Heart right ventricle (tissue), 16 donors: ENCODE data around the gene CHST2. TPM values are rescaled to one million over a fixed set of nuclear protein-coding genes. Genes with fewer than 3 reads are reported as not detected.
"Not testable (repeated sequence)": the region's sequence is repeated elsewhere in the genome, so short reads cannot be mapped to it uniquely, and the experiment has no call there.

Source experiments
- ATAC-seq, 8 donors: fragments of 200-7000 bp; cut with Tn5 transposase; one replicate each; pipeline ENCODE4 v1.9.1; 2020; ENCODE audit warnings: mild to moderate bottlenecking in 8 of 8, moderate library complexity in 8 of 8, moderate number of reproducible peaks in 1 of 8
- DNase-seq, 2 donors: peaks; one replicate each; pipeline ENCODE4 v3.0.0-alpha.2; 2020
- H3K27ac ChIP-seq, 10 donors: fragments of 200-600 bp; sonication (generic) in 2 of 10; one replicate each; pipeline versions ENCODE4 v1.5.0 to v1.8.0; 2020 to 2022; ENCODE audit warnings: mild to moderate bottlenecking in 3 of 10
- H3K27me3 ChIP-seq, 7 donors: fragments of 200-600 bp; one replicate each; pipeline ENCODE4 v1.8.0; 2021 to 2022; ENCODE audit warnings: mild to moderate bottlenecking in 2 of 7
- H3K36me3 ChIP-seq, 9 donors: fragments of 200-600 bp; sonication (generic) in 1 of 9; one replicate each; pipeline versions ENCODE4 v1.5.0 to v1.8.0; 2020 to 2022; ENCODE audit warnings: mild to moderate bottlenecking in 2 of 9
- H3K4me1 ChIP-seq, 9 donors: fragments of 200-600 bp; sonication (generic) in 1 of 9; one replicate each; pipeline versions ENCODE4 v1.5.0 to v1.8.0; 2020 to 2022; ENCODE audit warnings: mild to moderate bottlenecking in 4 of 9
- H3K4me3 ChIP-seq, 10 donors: fragments of 200-600 bp; sonication (generic) in 2 of 10; one replicate each; pipeline versions ENCODE4 v1.5.0 to v1.8.0; 2020 to 2022; ENCODE audit warnings: mild to moderate bottlenecking in 7 of 10, moderate library complexity in 2 of 10
- H3K9me3 ChIP-seq, 11 donors: fragments of 200-600 bp in 10 of 11; sonication (generic) in 2 of 11; one replicate each; pipeline versions ENCODE4 v1.5.0 to v1.8.0; 2013 to 2022; ENCODE audit warnings: mild to moderate bottlenecking in 2 of 11, control low read depth in 1 of 11, moderate library complexity in 1 of 11
- WGBS, 2 donors: extraction: QIAGEN DNeasy Blood & Tissue Kit; methylation state at CpG; one replicate each; pipeline ENCODE4 v1.1.7; 2013; ENCODE audit warnings: inconsistent platforms in 1 of 2; 5-methylcytosine and 5-hydroxymethylcytosine counted together
- intact Hi-C, 10 donors: fragments of 100-400 bp; cut with DNase I; formaldehyde crosslinking; loops; one replicate each; pipeline versions ENCODE4 v1.11.1 to v1.14.2; 2022
- polyA plus RNA-seq, 2 donors: library from polyadenylated mRNA; stranded (reverse); fragments of 200-250 nt; gene quantifications; one replicate each; pipeline ENCODE4 v1.2.3, GENCODE V29; 2013
- total RNA-seq, 10 donors: library from RNA; stranded (reverse); fragmentation: NEBNext Ultra II Directional in 3 of 10; extraction: Animal tissue kit (Norgen Biotek cat#: 25700) in 3 of 10; gene quantifications; one replicate each; pipeline versions ENCODE4 v1.2.1 to v1.2.4, GENCODE V29; 2021 to 2023
- TF ChIP-seq, protein P1 (sequence below), 9 donors: fragments of 200-600 bp; sonication (generic) in 2 of 9; IDR thresholded peaks; one replicate each; pipeline versions ENCODE4 v1.5.0 to v1.8.0; 2021 to 2022; ENCODE audit warnings: antibody characterized with exemption in 9 of 9, mild to moderate bottlenecking in 5 of 9, moderate library complexity in 1 of 9
- donor health status: Arrhythmogenic right ventricular cardiomyopathy.
- donor health status: ischemic (EF 13 %, LVEDD 7.1; RV severe dilation, severe dysfunction).
- donor health status: healthy with polysubstance abuse.
- donor health status: DM: no; HTN: yes; CAD: no.
- donor health status: DM: no; HTN: no; CAD: no.
- donor health status: ischemic (EF 25% LVEDD 6.9; RV normal size, moderate dysfunction).
- donor health status: ischemic (EF 25% LVEDD 5.7; RV mildly dilated, moderate dysfunction).
- donor health status: healthy.
- donor health status: DM: yes; HTN: yes; CAD: no.
- donor health status: Ischemic cardiomyopathy.
- donor health status: ischemic (EF 35%, LVEDD 5.7; RV mildly dilated, moderate dysfunction).
- donor health status: nonischemic (EF 11% LVEDD 7.7; RV severe dilation, severe dysfunction).
- donor health status: DM: yes; HTN: yes; CAD: no.
- donor health status: PGD.
- donor health status: ischemic (EF 29% LVEDD 5.4; RV normal size, mild dysfunction).
- donor health status: nonischemic (EF 23%, LVEDD 6.1; RV moderate dilation, normal function).

CHST2 gene
- total and polyA plus RNA-seq, 12 donors: 0.44 to 7.0 (median 1.7) TPM

DNA sequence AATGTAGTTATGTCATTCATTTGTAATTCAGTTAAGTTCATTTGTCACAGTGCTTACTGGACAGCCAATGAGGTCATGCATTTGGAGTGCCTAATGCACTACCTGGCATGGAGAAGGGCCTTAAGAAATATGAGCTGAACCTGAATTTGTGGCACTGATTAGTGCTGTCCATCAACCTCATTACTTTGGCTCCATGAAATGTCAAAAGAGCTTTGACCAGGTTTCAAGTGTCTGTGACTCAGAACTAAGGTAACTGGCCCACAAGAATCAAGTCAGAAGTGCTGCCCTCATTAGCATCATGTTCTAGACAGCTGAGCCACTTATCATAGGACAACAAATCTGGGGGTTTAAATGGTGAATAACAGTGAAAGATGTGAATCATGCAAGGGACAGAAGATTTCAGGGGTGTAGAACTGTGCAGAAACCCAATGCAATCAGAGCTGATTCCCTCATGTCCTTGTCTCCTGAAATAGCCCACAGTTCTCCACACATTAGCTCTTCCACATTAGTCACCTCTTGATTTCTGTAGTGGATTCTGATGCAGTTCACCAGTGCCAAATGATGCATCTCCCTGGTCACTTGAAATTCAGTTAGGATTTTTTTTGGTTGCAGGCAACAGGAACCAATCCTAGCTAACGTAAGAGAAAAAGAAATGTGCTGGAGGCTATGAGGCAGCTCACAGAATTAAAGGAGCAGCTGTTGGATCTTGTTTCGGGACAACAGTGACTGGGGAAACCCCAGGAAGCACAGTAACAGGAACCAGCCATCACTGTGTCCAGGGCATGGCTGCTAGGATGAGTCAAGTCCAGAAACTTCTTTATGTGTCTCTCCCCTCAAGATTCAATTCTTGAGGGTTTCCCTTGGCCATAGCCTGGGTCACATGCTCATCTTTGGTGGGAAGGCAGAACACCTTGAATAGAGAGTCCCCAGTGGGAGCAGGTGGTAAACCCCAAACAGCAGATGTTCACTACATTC lies 38.7 kb downstream of the CHST2 start:
- no peaks in the 10 kb centered on the region for H3K9me3 ChIP-seq
- ATAC-seq: peak in 3 of 8 donors; percentile 49 to 79 (median 53)
- TF ChIP-seq, protein P1, sequence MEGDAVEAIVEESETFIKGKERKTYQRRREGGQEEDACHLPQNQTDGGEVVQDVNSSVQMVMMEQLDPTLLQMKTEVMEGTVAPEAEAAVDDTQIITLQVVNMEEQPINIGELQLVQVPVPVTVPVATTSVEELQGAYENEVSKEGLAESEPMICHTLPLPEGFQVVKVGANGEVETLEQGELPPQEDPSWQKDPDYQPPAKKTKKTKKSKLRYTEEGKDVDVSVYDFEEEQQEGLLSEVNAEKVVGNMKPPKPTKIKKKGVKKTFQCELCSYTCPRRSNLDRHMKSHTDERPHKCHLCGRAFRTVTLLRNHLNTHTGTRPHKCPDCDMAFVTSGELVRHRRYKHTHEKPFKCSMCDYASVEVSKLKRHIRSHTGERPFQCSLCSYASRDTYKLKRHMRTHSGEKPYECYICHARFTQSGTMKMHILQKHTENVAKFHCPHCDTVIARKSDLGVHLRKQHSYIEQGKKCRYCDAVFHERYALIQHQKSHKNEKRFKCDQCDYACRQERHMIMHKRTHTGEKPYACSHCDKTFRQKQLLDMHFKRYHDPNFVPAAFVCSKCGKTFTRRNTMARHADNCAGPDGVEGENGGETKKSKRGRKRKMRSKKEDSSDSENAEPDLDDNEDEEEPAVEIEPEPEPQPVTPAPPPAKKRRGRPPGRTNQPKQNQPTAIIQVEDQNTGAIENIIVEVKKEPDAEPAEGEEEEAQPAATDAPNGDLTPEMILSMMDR (IDR thresholded peaks at IDR 0.05): no peak
- no peaks in the 10 kb centered on the region for H3K36me3 ChIP-seq
- no peak for DNase-seq
- H3K4me3 ChIP-seq: no peak overlapping the region
- WGBS, 2 donors: 26 to 34% methylated on average over 2 of the region's 2 CpGs
- H3K4me1 ChIP-seq: peaks cover 0 to 15% (median 0%) of the 10 kb centered on the region in 9 donors
- intact Hi-C loops: loop anchor here in 1 of 10 donors (10.0 kb wide), 1 partner anchor 64 kb away; no protein-coding TSS in a partner anchor
- H3K27ac ChIP-seq: no peak overlapping the region
- peaks cover 0 to 3% (median 0%) of the 10 kb centered on the region in 7 donors for H3K27me3 ChIP-seq

DNA sequence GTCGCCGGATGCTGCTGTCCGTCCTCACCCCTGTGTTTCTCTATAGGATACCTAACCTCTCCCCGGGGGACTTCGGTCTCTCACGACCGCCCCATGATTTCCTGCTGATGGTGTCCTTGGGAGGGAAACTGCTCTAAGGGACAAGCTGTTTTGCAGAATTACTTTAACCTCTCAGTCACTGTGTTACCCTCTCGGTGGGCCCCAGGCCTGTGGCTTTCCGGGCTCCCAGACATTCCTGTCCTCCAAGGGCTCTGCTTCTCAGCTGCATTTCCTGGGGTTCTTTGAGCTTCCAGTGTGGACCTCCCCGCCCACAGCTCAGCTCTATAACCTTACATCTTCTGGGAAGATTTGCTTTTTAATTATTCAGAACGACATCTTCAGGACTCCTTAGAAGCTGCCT lies 40.9 kb downstream of the CHST2 start:
- intact Hi-C loops: no loop called here
- no peaks in the 10 kb centered on the region for H3K36me3 ChIP-seq
- ATAC-seq (no peak), DNase-seq (no peak)
- H3K4me3 ChIP-seq: no peak overlapping the region
- peak overlapping the region in 1 of 10 donors; percentile 13 for H3K27ac ChIP-seq
- peaks cover 0 to 34% (median 0%) of the 10 kb centered on the region in 9 donors for H3K4me1 ChIP-seq
- peaks cover 0 to 3% (median 0%) of the 10 kb centered on the region in 7 donors for H3K27me3 ChIP-seq
- TF ChIP-seq, protein P1 (IDR thresholded peaks at IDR 0.05): no peak
- no peaks in the 10 kb centered on the region for H3K9me3 ChIP-seq
- 72 to 76% methylated on average over 11 of the region's 11 CpGs for WGBS, 2 donors

DNA sequence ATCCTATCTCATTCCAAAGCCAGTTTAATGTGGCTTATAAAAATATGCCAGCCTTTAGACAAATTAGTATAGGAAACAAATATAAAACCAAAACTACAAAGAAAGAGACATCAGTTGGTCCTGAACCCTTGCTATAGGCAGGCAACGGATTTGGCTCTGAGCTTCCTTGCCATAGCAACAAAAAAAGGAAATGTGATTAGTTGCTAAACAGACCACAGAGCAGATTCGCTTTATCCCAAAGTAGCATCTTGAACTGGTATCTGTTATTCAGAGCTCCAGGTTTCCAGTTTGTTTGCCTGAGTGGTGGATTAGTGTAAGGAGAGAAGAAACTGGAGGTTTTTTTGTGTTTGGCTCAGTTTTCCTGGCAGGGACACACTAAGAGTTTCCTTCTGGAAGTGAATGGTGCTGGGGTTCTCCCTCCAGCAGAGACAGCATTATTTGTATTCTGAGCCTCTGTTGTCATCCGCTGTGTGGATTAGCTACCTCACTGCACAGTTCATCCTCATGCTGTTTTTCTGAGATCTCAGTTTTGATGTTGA lies 44.1 kb downstream of the CHST2 start:
- 70 to 71% methylated on average over 3 of the region's 3 CpGs for WGBS, 2 donors
- H3K27ac ChIP-seq: peak overlapping the region in 1 of 10 donors; percentile 78

DNA sequence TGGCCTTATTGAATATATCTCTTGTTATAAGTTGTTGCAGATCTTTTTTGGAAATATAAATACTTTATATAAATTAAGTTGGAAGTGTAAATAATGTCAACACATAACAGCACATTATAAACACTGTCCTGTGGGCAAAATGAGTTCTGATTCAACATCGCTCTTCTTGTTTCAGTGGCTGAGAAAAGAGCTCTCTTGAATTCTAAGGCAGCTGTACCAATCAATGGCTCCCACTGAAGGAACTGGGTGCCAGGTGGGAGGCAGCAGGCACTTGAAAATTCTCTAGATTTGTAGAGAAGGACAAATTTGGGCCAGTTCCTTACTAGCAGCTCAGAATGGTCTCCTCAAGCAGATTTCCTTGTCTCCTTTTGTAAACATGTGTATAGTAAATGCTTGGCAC lies 45.6 kb downstream of the CHST2 start:
- H3K4me1 ChIP-seq: peaks cover 0 to 56% (median 0%) of the 10 kb centered on the region in 9 donors
- no peak for ATAC-seq
- H3K36me3 ChIP-seq: no peaks in the 10 kb centered on the region
- H3K9me3 ChIP-seq: no peaks in the 10 kb centered on the region
- intact Hi-C loops: no loop called here
- H3K27ac ChIP-seq: peak overlapping the region in 3 of 10 donors; percentile 3 to 84 (median 59)
- H3K4me3 ChIP-seq: no peak overlapping the region
- TF ChIP-seq, protein P1 (IDR thresholded peaks at IDR 0.05): no peak
- 95 to 97% methylated on average over 1 of the region's 1 CpG for WGBS, 2 donors
- DNase-seq: no peak
- peaks cover 0 to 3% (median 0%) of the 10 kb centered on the region in 7 donors for H3K27me3 ChIP-seq

More for the DNA sequence above, 44.1 kb downstream of the CHST2 start:
- TF ChIP-seq, protein P1 (IDR thresholded peaks at IDR 0.05): no peak
- Histone ChIP-seq H3K27me3 (peaks cover 0 to 3% (median 0%) of the 10 kb centered on the region in 7 donors), H3K4me3 (no peak overlapping the region), H3K4me1 (peaks cover 0 to 50% (median 0%) of the 10 kb centered on the region in 9 donors), H3K9me3 (no peaks in the 10 kb centered on the region), H3K36me3 (no peaks in the 10 kb centered on the region)
- ATAC-seq (peak in 1 of 8 donors; percentile 30), DNase-seq (no peak)
- intact Hi-C loops: no loop called here

DNA sequence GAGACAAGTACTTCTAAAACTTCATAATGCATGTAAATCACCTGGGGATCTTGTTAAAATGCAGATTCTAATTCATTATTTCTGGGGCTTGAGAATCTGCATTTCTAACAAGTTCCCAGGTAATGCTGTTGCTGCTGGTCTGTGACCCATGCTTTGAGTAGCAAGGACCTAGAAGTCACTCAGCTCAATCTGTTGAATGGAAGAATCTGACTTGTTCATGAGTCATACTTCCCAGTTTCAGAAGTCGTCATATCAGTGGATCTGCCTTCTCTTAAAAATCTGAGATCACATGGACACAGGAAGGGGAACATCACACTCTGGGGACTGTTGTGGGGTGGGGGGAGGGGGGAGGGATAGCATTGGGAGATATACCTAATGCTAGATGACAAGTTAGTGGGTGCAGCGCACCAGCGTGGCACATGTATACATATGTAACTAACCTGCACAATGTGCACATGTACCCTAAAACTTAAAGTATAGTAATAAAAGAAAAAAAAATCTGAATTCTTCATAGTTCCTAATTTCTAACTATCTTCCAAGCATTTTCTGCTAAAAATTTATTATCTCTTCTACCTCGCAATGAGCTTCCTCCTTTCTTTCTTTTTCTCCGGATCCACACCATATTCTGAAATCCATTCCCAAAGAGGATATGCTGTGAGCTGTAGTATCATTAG lies 46.2 kb downstream of the CHST2 start:
- H3K9me3 ChIP-seq, intact Hi-C loops, H3K4me3 ChIP-seq, H3K27me3 ChIP-seq, H3K36me3 ChIP-seq, DNase-seq: not testable (repeated sequence)
- H3K4me1 ChIP-seq: peaks cover 0 to 61% (median 0%) of the 10 kb centered on the region in 9 donors
- peak overlapping the region in 3 of 10 donors; percentile 3 to 84 (median 59) for H3K27ac ChIP-seq
- 64 to 72% methylated on average over 3 to 4 of the region's 5 CpGs for WGBS, 2 donors
- ATAC-seq: peak in 6 of 8 donors; percentile 40 to 75 (median 55)
